Osteoblast (primary cell): ENCODE measurements around the gene DUSP7. TPM values are rescaled to one million over a fixed set of nuclear protein-coding genes. Genes with fewer than 3 reads are reported as not detected.

Experiments
- DNase-seq: peaks from one replicate; pipeline ENCODE4 v3.0.0; 2011; ENCODE audit warnings: low spot score, mixed read lengths; ENCODE audit not compliant: insufficient read length; ENCODE audit errors: missing footprints
- H2AFZ ChIP-seq: 2 replicates; pipeline ENCODE4 v1.6.0; 2011; ENCODE audit warnings: mild to moderate bottlenecking, low read length
- H3K27ac ChIP-seq: 2 replicates; pipeline ENCODE4 v1.5.1; 2011; ENCODE audit warnings: mild to moderate bottlenecking, low read depth, low read length, moderate library complexity
- H3K27me3 ChIP-seq: 2 replicates; pipeline ENCODE4 v1.6.0; 2012; ENCODE audit warnings: mild to moderate bottlenecking, control low read depth, inconsistent platforms, low read length, moderate library complexity; ENCODE audit not compliant: insufficient read depth
- H3K36me3 ChIP-seq: 2 replicates; pipeline ENCODE4 v1.5.1; 2011; ENCODE audit warnings: mild to moderate bottlenecking, low read length, control low read depth, moderate library complexity; ENCODE audit not compliant: insufficient read depth
- H3K4me1 ChIP-seq: 2 replicates; pipeline ENCODE4 v1.5.1; 2011; ENCODE audit warnings: mild to moderate bottlenecking, low read length, control low read depth, moderate library complexity; ENCODE audit not compliant: insufficient read depth
- H3K4me2 ChIP-seq: 2 replicates; pipeline ENCODE4 v1.6.0; 2011; ENCODE audit warnings: mild to moderate bottlenecking, low read length; ENCODE audit not compliant: insufficient read depth
- H3K4me3 ChIP-seq: fragments of 200-600 bp; sonication (generic); 3 replicates; pipeline ENCODE4 v1.5.1; 2012; ENCODE audit warnings: mild to moderate bottlenecking, low read length, inconsistent platforms; ENCODE audit not compliant: insufficient read depth
- H3K79me2 ChIP-seq: 2 replicates; pipeline ENCODE4 v1.6.0; 2012; ENCODE audit warnings: mild to moderate bottlenecking, low read length, control low read depth, inconsistent platforms; ENCODE audit not compliant: insufficient read depth
- H3K9me3 ChIP-seq: 2 replicates; pipeline ENCODE4 v1.5.1; 2011; ENCODE audit warnings: low read depth, low read length, control low read depth
- H4K20me1 ChIP-seq: 2 replicates; pipeline ENCODE4 v1.6.0; 2012; ENCODE audit warnings: mild to moderate bottlenecking, low read length, control low read depth; ENCODE audit not compliant: insufficient read depth
- CTCF ChIP-seq: IDR thresholded peaks from 2 replicates; pipeline ENCODE4 v1.5.1; 2011; ENCODE audit warnings: mild to moderate bottlenecking, low read depth, low read length, moderate library complexity; ENCODE audit errors: extremely low read depth
- total RNA-seq: library from RNA; depleted of rRNA; stranded (reverse); fragments of >200 nt; gene quantifications from 2 replicates; pipeline ENCODE4 v1.2.3, GENCODE V29; 2012

Gene DUSP7
- total RNA-seq, 1 donor, result 12.7 TPM

GRCh38 chr3:52006017-52006819 lies 50.2 kb downstream of the DUSP7 start:
- peak; percentile 83 for DNase-seq
- Histone ChIP-seq H2AFZ (peak overlapping the region; percentile 80), H4K20me1 (no peaks in the 10 kb centered on the region), H3K27ac (no peak overlapping the region), H3K4me1 (peaks cover 14% of the 10 kb centered on the region), H3K79me2 (no peaks in the 10 kb centered on the region), H3K36me3 (no peaks in the 10 kb centered on the region), H3K4me2 (peak overlapping the region; percentile 63), H3K4me3 (peak overlapping the region; percentile 54), H3K9me3 (no peaks in the 10 kb centered on the region), H3K27me3 (no peaks in the 10 kb centered on the region)
- TF ChIP-seq CTCF, result no peak

GRCh38 chr3:52005571-52005986 lies 50.8 kb downstream of the DUSP7 start:
- Histone ChIP-seq H3K27ac (no peak overlapping the region), H4K20me1 (no peaks in the 10 kb centered on the region), H3K9me3 (no peaks in the 10 kb centered on the region), H3K27me3 (no peaks in the 10 kb centered on the region), H2AFZ (peak overlapping the region; percentile 80), H3K4me3 (peak overlapping the region; percentile 54), H3K36me3 (no peaks in the 10 kb centered on the region), H3K4me2 (peak overlapping the region; percentile 63), H3K4me1 (peaks cover 14% of the 10 kb centered on the region), H3K79me2 (no peaks in the 10 kb centered on the region)
- TF ChIP-seq CTCF, result no peak
- peak; percentile 97 for DNase-seq

DNA sequence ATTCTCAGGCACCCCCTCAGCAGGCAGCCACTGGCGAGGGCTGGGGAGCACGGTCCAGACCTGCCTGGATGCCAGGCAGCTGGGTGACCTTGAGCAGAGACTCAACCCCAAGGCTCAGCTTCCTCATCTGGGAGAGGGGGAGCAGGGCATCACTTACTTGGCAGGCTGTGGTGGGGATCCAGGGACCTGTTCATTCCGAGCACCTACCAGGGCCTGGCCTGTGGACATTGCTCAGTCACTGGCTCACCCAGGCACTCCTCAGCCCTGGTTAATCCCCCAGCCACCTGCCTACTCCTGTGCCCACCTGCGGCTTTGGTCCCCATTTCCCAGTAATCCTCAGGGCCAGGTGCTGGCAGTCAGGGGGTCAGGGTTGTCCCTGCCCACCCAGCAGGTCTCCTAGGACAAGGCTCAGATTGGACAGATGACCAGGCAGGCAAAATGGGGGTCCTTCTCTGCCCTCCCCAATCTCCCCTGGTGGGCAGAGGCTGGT lies 51.4 kb downstream of the DUSP7 start:
- H4K20me1 ChIP-seq, result no peaks in the 10 kb centered on the region
- peak overlapping the region; percentile 28 for H3K27ac ChIP-seq
- no peaks in the 10 kb centered on the region for H3K9me3 ChIP-seq
- no peaks in the 10 kb centered on the region for H3K36me3 ChIP-seq
- no peaks in the 10 kb centered on the region for H3K27me3 ChIP-seq
- no peak overlapping the region for H2AFZ ChIP-seq
- H3K4me1 ChIP-seq, result peaks cover 14% of the 10 kb centered on the region
- TF ChIP-seq CTCF, result no peak
- H3K79me2 ChIP-seq, result no peaks in the 10 kb centered on the region
- H3K4me3 ChIP-seq, result no peak overlapping the region
- H3K4me2 ChIP-seq, result peak overlapping the region; percentile 63
- DNase-seq, result no peak

DNA sequence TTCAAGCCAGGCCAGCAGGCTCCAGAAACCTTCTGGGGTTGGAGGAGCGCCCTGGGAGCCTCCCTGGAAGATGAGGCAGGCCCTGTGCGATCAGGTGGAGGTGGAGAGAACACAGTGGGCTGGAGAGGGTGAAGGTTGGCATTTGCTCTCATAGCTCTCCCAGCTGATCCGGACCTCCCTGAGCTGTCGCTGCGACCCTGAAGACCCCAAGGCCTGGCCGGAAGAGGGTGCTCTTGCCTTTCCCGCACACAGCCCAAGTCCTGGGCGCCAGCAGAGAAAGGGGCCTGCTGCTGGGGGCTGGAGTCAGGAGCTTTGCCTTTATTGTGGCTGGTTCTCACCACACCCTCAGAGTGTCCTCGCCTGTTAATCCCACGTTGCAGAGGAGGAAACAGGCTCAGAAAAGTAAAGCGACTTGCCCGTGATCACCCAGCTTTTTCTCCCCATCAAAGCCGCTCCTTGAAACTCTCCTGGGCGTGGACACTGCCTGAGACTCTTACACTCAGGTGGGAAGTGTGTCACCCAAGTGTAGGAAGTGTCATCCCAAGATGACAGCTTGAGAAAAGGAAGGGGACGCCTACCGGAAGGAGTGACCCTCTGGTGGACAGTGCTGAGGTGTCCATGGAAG lies 52.1 kb downstream of the DUSP7 start:
- H3K4me2 ChIP-seq, result no peak overlapping the region
- no peaks in the 10 kb centered on the region for H3K36me3 ChIP-seq
- no peak overlapping the region for H3K4me3 ChIP-seq
- TF ChIP-seq CTCF, result peak; percentile 61
- DNase-seq, result peak; percentile 86
- peaks cover 14% of the 10 kb centered on the region for H3K4me1 ChIP-seq
- H2AFZ ChIP-seq, result no peak overlapping the region
- no peaks in the 10 kb centered on the region for H4K20me1 ChIP-seq
- no peaks in the 10 kb centered on the region for H3K27me3 ChIP-seq
- H3K79me2 ChIP-seq, result no peaks in the 10 kb centered on the region
- H3K27ac ChIP-seq, result no peak overlapping the region
- H3K9me3 ChIP-seq, result no peaks in the 10 kb centered on the region
